NCI-H82 treated with DMSO at 0.1 percent for 48 hours (cell line): ENCODE results near the gene CACNA1G.

Experiments used
- DNase-seq: peaks from one replicate; lab custom pipeline; 2025; ENCODE audit not compliant: unreplicated experiment; lab: John Stamatoyannopoulos, UW

CACNA1G gene

DNA sequence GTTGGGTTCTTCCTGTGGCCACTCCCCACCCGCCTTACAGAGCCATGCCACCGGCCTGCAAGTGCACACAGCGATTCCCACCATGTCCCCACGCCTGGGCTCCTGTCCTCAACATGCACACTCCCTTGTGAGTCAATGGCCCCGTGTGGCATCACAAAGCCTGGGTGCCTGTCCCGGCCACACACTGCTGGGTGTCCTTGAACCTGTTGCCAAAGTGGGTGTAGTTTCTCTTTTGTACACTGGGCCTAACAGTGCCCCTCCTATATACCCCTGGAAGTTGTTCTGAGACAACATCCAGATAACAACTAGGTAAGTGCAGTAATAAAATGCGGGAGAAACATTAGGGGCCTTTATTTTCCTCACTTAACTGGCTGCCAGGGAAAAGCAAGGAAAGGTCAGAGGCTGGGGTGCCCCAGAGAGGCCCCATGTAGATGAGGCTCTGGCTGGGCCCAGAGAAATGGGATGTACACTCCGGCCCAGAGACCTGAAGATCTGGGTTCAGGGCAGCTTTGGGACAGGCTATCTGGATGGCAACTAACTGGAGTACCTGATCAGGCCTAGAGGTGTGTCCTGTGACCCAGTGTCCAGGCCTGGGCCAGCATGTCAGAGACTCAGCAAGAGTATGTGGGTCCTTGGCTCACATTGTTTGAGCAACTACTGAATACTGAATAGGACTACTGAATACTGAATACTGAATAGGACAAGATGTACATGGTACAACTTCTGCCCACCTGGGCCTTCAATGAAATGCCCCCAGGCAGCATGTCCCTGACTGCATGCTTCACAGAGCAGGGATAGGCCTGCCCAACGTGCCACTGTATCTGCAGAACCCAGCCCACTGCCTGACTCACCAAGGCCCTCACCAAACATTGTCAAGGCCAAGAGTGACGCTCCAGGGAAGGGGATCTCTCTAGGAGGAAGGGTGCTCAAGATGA, 82.5 kb downstream of the CACNA1G start:
- DNase-seq, result no peak

DNA sequence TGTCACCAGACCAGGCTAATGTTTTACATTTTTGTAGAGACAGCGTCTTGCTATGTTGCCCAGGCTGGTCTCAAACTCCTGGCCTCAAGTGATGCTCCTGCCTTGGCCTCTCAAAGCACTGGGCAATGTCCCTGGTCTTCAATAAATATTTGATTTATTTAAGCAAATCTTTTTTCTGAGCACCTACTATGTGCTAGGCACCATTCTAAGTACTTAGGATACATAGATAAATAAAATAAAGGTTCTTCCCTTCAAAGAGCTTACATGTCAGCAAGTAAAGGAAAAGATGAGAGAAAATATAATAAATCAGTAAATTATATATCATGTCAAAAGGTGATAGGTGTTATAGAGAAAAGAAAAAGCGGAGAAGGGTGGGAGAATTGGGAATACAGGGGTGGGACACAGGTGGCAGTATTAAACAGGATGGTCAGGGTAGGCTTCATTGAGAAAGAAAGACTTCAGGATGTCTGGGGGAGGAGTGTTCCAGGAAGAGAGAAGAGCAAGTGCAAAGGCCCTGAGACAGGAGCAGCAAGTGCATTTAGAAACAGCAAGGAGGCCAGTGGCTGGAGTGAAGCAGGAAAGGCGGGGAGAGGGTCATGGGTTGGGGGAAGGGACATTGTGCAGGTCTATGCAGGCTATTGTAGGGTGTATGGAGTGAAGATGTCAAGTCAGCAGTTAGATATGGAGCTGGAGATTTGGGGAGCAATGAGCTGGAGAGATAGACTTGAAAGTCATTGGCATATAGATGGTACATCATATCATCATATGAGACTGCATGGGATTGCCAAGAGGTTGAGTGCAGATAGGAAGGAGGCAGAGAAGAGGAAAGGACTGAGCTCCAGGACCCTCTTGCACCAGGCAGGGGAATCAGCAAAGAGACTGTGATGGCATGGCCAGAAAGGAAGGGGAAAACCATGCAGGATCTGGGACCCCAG, 85.5 kb downstream of the CACNA1G start:
- DNase-seq, result no peak

DNA sequence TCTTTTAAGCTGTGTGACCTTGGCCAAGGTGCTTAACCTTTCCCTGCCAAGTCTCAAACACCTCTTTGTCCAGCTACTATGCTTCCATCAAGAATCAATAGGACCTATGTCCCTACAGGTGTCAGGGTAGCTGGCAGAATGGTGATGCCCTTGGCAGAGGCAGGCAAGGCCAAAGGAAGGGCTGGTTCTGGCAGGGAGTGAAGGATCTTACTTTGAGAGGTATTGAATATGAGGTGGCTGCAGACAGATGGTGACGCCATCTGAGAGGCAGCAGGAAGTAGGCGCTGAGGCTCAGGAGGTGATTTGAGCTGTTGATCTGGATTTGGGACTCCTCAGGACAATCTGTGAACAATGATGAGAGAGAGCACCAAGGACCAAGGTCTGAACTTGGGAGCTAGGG, 86.7 kb downstream of the CACNA1G start:
- DNase-seq, result no peak

DNA sequence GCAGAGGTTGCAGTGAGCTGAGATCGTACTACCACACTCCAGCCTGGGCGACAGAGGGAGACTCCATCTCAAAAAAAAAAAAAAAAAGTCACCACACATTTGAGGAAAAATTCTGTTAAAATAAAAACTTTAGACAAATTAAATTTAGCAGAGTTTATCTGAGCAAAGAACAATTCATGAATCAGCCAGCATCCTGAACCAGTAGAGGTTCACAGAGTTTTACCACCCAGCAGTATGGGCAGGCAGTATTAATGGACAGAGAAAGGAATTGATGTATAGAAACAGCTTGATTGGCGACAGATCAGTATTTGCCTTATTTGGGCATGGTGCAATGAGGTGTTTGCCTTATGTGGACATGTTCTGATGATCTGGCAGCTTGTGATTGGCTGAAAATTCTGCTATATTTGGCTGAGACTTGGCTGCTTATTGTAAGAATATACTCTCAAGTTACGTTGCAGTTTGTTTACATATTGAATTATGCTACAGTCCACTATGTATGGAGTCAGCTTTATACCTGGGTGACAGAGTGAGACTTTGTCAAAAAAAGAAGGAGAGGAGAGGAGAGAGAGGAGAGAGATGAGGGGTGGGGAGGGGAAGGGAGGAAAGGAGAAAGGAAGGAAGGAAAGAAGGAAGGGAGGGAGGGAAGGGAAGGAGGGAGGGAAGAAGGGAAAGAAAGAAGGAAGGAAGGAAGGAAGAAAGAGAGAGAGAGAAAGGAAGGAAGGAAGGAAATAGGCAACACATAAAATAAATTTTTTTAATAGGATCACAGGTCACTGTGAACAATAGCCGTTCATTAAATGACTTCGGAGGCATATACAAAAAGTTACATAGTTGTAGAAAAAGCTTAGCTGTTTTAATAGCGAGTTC, 88.8 kb downstream of the CACNA1G start:
- no peak for DNase-seq

DNA sequence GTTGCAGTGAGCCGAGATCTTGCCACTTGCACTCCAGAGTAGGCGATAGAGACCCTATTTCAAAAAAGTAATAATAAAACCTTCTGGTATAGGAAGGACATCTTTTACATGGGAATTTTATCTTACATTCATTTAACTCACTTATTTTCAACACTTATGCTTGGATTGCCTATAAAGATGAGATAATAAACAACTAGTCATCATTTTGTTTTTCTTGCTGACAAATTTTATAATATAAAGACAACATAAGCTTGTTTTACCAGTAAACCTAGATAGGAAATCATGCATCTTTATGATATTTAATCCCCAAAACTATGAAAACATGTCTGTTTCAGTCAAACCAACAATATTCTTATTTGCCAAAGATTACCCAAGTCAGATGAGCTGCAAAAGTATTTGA, 91.1 kb downstream of the CACNA1G start:
- DNase-seq, result no peak

DNA sequence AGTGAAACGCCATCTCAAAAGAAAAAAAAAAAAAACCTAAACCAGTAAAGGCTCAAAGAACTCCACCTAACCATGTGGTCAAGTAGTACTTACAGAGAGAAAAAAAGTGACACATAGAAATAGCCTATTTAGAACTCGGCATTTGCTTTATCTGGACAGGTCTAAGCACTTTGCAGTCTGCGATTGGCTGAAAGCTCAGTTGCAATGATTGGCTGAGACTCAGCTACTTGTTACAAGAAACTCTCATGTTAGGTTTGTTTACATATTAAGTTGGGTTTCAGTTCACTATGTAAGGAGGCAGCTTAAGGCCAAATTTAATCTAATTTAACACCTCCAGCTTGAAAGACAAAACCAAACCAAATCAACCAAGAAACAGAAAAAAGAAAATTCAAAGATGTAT, 93.2 kb downstream of the CACNA1G start:
- no peak for DNase-seq

DNA sequence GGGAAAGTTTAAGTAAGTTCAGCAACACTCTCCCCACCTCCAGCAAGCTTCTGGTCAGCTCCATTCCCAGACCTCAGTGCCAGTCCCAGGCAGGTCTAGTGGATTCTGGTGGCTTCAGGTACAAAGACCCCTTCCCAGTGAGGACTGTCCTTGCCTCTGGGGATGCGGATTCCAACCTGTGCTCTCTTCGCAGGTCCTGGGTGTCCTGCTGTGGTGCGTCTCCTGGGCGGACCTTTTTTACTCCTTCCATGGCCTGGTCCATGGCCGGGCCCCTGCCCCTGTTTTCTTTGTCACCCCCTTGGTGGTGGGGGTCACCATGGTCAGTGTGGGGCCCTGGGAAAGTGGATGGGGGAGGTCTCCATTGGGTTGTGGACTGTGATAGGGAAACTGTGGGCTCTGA, 96.0 kb downstream of the CACNA1G start:
- no peak for DNase-seq

DNA sequence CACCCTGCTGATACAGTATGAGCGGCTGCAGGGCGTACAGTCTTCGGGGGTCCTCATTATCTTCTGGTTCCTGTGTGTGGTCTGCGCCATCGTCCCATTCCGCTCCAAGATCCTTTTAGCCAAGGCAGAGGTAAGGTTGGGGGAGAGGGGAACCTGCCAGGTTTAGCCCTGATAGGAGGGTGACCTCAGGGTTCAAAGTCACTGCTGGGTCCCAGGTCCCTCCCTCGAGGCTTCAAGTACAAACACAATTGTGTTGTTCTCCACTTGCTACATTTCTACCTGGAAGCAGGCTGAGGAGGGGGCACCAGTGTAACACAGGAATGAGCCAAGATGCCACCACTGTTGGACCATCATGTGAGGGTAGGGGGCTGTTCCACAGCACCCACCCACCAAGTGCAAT, 96.5 kb downstream of the CACNA1G start:
- no peak for DNase-seq

DNA sequence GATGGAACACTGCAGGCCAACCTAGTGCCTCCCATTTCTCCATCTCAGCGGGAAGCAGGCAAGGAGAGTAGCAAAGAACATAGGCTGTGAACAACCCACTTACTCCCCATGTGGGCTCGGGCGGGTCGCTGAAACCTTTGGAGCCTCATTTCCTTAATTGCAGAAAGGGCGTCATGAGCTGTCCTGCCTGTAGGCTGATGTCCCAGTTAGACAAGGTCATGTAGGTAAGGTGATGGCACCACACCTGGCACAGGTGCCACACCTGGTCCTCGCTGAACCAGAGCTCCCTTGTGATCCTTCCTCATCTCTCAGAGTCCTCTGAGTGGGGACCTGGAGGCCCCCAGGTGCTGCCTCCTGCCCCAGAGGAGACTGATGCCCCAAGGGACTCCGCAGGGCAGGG, 97.1 kb downstream of the CACNA1G start:
- DNase-seq, result no peak

DNA sequence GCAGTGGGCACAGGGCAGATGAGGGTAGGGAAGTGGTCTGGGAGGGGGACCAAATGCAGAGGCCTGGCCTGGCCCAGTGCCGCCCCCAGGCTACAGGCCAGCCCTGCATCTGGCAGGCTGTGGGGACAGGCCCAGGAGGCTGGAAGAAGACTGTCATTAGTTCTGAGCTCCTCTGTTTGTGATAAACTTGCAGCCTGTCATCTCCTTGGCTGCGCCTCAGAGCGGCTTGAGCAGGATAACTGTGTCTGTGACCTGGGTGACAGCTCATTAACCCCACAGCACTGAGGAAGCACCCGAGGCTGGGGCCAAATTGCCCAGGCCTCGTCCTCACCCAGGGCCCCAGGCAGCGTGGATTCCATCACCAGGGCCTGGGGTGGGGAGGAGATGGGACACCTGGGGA, 98.1 kb downstream of the CACNA1G start:
- no peak for DNase-seq

DNA sequence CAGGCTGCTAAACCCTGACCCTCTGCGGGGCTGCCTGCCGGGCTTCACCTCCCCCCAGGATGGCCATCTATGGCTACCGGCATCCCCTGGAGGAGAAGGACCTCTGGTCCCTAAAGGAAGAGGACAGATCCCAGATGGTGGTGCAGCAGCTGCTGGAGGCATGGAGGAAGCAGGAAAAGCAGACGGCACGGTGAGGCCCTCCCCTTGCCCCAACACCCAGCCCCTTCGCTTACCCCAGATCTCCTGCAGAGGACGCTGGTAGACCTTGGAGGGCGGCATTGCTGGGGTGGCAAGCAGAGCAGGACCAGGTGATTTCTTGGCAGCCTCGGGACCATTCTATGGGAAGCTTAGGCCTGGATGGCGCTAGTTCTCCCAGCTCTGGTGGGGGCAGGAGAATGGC, 98.7 kb downstream of the CACNA1G start:
- DNase-seq, result no peak

DNA sequence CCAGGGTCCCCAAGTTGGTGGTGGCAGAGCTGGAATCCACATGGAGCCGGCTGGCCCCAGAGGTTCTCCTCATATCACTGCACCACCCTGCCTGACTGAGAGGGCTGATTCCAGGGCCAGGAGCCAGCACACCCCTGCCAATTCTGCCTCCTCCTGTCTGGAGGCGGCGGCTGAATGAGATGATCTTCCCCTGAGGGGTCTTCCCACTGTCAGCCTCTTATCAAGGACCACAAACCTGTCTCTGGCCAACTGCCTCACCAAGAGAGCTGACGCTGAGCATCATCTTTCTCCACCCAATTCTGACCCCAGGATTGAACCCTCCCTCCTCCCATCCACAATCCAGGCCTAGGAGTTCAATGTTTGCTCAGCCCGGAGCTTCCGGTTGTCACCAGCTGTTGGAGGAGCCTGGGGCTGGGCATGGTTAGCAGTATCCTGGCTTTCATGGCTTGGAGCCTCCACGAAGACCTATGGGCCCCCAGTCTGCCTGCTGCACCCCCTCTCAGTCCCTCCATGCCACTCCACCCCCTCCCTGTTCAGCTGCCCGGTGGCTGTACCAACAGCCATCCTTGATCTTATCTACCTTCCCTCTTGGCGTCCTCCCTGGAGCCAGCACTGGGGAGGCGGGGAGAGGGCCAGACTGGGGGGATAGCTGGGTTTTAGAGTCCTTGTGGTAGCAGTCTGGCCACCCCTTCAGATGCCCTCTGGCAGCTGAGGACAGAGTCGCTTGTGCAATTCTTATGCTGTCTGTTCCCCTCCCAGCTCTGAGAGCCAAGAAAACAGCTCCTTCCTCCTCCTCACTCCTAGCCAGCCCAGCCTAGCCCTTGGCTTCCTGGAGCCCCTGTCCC, 99.7 kb downstream of the CACNA1G start:
- no peak for DNase-seq

DNA sequence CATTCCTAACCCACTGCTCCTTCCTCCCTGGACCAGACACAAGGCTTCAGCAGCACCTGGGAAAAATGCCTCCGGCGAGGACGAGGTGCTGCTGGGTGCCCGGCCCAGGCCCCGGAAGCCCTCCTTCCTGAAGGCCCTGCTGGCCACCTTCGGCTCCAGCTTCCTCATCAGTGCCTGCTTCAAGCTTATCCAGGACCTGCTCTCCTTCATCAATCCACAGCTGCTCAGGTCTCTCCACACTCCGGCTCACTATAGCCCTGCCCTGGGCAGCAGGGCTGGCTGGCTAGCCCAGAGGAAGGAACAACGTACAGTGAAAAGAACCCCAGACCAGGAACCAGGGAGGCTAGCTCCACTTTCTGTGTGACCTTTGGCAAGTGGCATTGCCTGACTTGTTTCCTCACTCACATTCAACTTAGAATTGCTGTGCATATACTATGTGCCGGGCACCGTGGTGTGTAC, 100.4 kb downstream of the CACNA1G start:
- no peak for DNase-seq

DNA sequence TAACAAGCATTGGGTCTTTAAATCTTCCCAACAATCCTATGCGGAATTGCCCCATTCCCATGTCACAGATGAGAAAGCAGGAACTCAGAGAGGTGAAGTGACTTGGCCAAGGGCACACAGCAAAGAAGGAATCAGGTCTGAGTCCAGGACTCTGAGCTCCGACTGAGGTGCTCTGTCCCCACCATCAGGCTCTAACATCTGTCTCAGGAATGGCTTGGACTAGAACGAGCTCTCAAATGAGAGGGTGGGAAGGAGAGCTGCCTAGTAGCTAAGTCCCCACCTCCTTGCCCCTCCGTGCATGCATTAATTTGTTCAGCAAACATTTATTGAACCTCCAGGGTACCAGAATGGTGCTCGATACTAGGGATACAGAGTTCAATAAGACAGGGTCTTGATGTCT, 100.8 kb downstream of the CACNA1G start:
- no peak for DNase-seq

DNA sequence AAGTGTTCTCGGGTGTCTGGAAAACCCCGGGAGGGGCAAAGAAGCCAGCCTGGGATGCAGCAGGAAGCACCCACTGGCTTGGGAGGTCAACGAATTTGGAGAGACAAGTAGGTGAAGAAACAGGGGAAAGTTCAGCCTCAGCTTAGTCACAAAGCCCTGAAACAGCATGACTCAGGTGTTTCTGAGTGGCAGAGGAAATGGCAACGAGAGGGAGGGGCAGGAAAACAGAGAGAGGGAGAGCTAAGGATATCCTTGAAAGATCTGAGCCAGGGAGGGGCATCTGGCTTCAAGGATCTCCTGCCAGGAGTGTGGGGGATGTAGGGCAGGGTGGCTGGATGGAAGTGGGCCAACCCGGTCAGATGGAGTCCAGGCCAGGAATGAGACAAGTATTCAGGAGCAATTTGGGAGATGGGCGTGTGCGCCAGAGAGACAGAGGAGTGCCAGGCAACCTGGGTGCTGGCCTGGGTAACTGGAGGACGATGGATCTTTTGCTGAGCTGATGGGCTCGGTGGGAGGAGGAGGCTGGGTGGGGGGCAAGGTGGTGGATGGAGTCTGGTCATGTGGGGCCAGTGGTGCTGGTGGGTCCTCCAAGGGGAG, 101.4 kb downstream of the CACNA1G start:
- DNase-seq, result no peak

DNA sequence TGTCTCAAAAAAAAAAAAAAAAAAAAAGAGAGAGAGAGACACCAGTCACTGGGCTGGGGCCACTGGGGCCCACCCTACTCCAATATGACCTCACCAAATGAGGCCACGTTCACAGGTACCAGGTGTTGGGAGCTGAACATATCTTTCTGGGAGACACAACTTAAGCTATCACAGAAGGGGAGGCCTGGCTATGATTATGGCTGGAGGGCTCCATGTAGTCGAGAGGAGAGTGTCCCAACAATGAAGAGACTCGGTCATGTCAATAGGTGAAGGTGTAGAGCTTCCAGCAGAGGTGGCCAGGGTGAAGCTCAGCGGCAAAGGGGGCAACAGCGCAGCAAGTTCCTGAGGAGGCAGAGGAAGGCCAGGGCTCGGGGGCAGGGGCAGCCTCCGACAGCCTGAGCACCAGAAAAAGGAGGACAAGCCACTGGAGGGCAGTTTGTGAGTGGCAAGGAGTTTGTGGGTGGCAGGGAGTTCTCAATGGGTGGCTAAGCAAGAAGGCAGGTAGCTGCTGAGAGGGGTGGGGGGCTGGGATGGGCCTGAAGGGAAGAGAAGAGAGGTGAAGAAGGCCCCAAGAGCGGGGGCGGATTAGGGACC, 102.2 kb downstream of the CACNA1G start:
- no peak for DNase-seq

DNA sequence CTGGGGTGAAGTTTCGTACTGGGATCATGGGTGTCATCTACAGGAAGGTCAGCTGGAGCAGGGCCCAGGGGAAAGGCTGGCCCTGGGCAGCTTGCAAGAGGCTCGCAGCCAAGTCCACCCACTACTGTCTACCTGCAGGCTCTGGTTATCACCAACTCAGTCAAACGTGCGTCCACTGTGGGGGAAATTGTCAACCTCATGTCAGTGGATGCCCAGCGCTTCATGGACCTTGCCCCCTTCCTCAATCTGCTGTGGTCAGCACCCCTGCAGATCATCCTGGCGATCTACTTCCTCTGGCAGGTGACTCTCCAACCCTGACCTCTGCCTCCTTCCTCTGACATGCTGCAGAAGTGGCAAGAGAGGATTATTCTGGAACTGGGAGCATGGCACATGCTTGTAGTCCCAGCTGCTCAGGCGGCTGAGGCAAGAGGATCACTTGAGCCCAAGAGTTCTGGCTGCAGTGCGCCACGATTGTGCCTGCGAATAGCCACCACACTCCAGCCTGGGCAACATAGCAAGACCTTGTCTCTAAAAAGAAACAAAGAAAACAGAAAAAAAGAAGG, 103.4 kb downstream of the CACNA1G start:
- no peak for DNase-seq

DNA sequence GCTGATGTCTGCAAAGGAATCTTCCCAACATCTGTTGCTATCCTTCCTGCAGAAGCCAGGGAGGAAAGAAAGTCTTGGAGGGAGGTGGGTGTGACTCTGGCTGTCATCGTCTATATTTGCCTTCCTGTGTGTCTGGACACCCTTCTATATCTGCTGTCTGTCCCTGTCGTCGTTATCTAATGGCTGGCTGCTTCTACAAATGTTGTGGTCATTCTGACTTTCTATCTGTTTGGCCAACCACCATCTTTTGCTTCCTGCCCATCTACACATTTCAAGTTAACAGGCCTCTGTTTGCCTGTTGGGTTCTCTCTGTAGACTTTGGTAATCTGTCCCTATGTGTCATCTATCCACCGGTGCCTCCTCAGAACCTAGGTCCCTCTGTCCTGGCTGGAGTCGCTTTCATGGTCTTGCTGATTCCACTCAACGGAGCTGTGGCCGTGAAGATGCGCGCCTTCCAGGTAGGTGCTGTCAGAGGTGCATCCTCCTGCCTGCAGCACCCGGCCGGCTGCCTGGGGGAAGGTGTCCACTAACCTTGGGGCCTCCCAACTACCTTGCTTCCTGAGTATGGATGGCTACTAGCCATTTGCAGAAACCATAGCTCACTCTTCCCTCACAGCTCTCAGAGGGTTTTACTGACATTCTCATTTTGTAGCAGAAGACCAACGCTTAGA, 104.4 kb downstream of the CACNA1G start:
- no peak for DNase-seq
